H1 (cell line): ENCODE data around the gene CCDC141.

Source experiments
- CHD1 ChIP-seq: IDR thresholded peaks from 2 replicates; pipeline ENCODE4 v1.6.1; 2012; ENCODE audit warnings: low read depth, low read length, improper control_type of control experiment
- RFX5 ChIP-seq: IDR thresholded peaks from 2 replicates; pipeline ENCODE4 v1.6.1; 2011; ENCODE audit warnings: low read depth, low read length, improper control_type of control experiment, borderline replicate concordance
- SP1 ChIP-seq: IDR thresholded peaks from 2 replicates; pipeline ENCODE4 v1.6.1; 2011; ENCODE audit warnings: low read depth, low read length
- USF2 ChIP-seq: IDR thresholded peaks from 2 replicates; pipeline ENCODE4 v1.6.1; 2011; ENCODE audit warnings: low read length, improper control_type of control experiment
- ZNF274 ChIP-seq: IDR thresholded peaks from 2 replicates; pipeline ENCODE4 v1.7.0; 2012; ENCODE audit warnings: low read length, borderline replicate concordance; ENCODE audit errors: extremely low read depth

GRCh38 chr2:178863856-178864620 is 185.9 kb downstream of the CCDC141 start:
- TF ChIP-seq RFX5 (no peak), USF2 (no peak), ZNF274 (no peak), CHD1 (no peak), SP1 (no peak)
